Chondrocyte (in vitro differentiated cells): ENCODE results near the gene XPO1. TPM values are rescaled to one million over a fixed set of nuclear protein-coding genes. Genes with fewer than 3 reads are reported as not detected.

Experiments
- DNase-seq: peaks from one replicate; pipeline ENCODE4 v3.0.0; 2021; ENCODE audit warnings: mixed read lengths, low spot score
- H3K27ac Mint-ChIP-seq: one replicate; pipeline ENCODE4 v1.8.0; 2021; ENCODE audit warnings: mild to moderate bottlenecking, moderate library complexity, mixed read lengths; ENCODE audit not compliant: unreplicated experiment
- H3K27me3 Mint-ChIP-seq: 2 replicates; pipeline ENCODE4 v1.8.0; 2021; ENCODE audit warnings: low read depth, mixed read lengths
- H3K36me3 Mint-ChIP-seq: 2 replicates; pipeline ENCODE4 v1.8.0; 2021; ENCODE audit warnings: low read depth, mixed read lengths
- H3K4me1 Mint-ChIP-seq: 2 replicates; pipeline ENCODE4 v1.8.0; 2021; ENCODE audit warnings: low read depth, mild to moderate bottlenecking, mixed read lengths
- H3K4me3 Mint-ChIP-seq: one replicate; pipeline ENCODE4 v1.8.0; 2021; ENCODE audit warnings: mild to moderate bottlenecking, moderate library complexity, mixed read lengths; ENCODE audit not compliant: unreplicated experiment
- H3K9me3 Mint-ChIP-seq: 2 replicates; pipeline ENCODE4 v1.8.0; 2021; ENCODE audit warnings: low read depth, mixed read lengths
- CTCF ChIP-seq: fragments of 200-600 bp; sonication (generic); IDR thresholded peaks from 2 replicates; pipeline ENCODE4 v1.5.0; 2021; ENCODE audit warnings: antibody characterized with exemption, mild to moderate bottlenecking, moderate library complexity
- total RNA-seq: library from RNA; stranded (reverse); gene quantifications from 3 replicates; pipeline ENCODE4 v1.2.1, GENCODE V29; 2021

The XPO1 gene
- total RNA-seq, 1 donor from 2014 or later = 89.8 TPM

GRCh38 chr2:61538920-61539520 is 864 bp upstream of the XPO1 start:
- H3K9me3 Mint-ChIP-seq = no peaks in the 10 kb centered on the region
- H3K27ac Mint-ChIP-seq = peak overlapping the region; percentile 100
- H3K36me3 Mint-ChIP-seq = peaks cover 3% of the 10 kb centered on the region
- H3K4me1 Mint-ChIP-seq = peaks cover 25% of the 10 kb centered on the region
- TF ChIP-seq CTCF = peak; percentile 8
- no peaks in the 10 kb centered on the region for H3K27me3 Mint-ChIP-seq
- H3K4me3 Mint-ChIP-seq = peak overlapping the region; percentile 87
- no peak for DNase-seq

- Mint-ChIP-seq H3K4me1 (peaks cover 29% of the 10 kb centered on the region), H3K27me3 (no peaks in the 10 kb centered on the region), H3K27ac (peak overlapping the region; percentile 100), H3K4me3 (peak overlapping the region; percentile 87), H3K9me3 (no peaks in the 10 kb centered on the region), H3K36me3 (peaks cover 3% of the 10 kb centered on the region)
- no peak for TF ChIP-seq CTCF
- no peak for DNase-seq
Measured at GRCh38 chr2:61537950-61538199, 281 bp downstream of the XPO1 start.

- Mint-ChIP-seq H3K27ac (peak overlapping the region; percentile 100), H3K4me3 (peak overlapping the region; percentile 87), H3K36me3 (peaks cover 3% of the 10 kb centered on the region), H3K27me3 (no peaks in the 10 kb centered on the region), H3K9me3 (no peaks in the 10 kb centered on the region), H3K4me1 (peaks cover 29% of the 10 kb centered on the region)
- no peak for TF ChIP-seq CTCF
- no peak for DNase-seq
Measured at GRCh38 chr2:61537277-61537949, 743 bp downstream of the XPO1 start.

- Mint-ChIP-seq H3K9me3 (no peaks in the 10 kb centered on the region), H3K4me3 (peak overlapping the region; percentile 87), H3K27ac (peak overlapping the region; percentile 93), H3K27me3 (no peaks in the 10 kb centered on the region), H3K4me1 (peaks cover 29% of the 10 kb centered on the region), H3K36me3 (peaks cover 3% of the 10 kb centered on the region)
- no peak for TF ChIP-seq CTCF
- peak; percentile 92 for DNase-seq
Measured at GRCh38 chr2:61536572-61537276, 1.4 kb downstream of the XPO1 start.

- no peak for DNase-seq
- H3K4me1 Mint-ChIP-seq = peaks cover 32% of the 10 kb centered on the region
- H3K4me3 Mint-ChIP-seq = peak overlapping the region; percentile 87
- no peaks in the 10 kb centered on the region for H3K9me3 Mint-ChIP-seq
- H3K27me3 Mint-ChIP-seq = no peaks in the 10 kb centered on the region
- peaks cover 5% of the 10 kb centered on the region for H3K36me3 Mint-ChIP-seq
- no peak for TF ChIP-seq CTCF
- peak overlapping the region; percentile 93 for H3K27ac Mint-ChIP-seq
Measured at GRCh38 chr2:61536180-61536571, 2.0 kb downstream of the XPO1 start.
